Activated T-cell treated with anti-CD3 and anti-CD28 coated beads for 1 hour (primary cell): ENCODE measurements around the gene MLPH.

Experiments used
- DNase-seq: peaks from one replicate; pipeline ENCODE4 v3.0.0-alpha.2; 2020; ENCODE audit warnings: low read depth

Gene MLPH

DNA sequence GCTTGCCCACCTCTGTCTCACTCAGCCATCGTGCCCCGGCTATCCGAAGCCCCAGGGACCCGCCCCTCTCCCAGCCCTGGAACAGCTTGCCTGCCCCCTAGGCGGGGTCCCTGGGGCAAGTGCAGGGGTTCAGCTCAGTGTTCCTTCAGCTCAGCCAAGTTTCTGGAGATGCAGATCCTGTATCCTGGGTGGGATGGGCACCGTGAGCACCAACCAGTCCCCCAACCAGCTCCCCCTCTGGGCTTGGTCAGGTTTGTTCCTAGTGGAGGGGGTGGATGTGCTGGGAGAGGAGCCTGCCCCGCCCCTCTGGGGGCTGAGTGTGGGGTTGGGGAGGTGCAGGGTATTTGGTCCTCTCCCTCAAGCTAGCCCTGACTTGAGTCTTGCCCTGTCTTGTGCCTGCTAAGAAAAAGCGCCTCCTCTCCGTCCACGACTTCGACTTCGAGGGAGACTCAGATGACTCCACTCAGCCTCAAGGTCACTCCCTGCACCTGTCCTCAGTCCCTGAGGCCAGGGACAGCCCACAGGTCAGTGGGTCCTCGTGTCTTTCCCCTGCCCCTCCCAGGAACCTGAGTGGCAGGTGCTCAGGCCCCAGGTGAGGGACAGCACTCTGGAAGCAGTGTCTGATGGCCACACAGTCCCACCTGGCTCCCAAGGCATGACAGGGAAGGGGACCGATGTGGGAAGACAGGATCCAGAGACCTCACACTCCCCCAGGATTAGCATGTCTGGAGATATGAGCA is 32.6 kb downstream of the MLPH start:
- DNase-seq, result no peak

DNA sequence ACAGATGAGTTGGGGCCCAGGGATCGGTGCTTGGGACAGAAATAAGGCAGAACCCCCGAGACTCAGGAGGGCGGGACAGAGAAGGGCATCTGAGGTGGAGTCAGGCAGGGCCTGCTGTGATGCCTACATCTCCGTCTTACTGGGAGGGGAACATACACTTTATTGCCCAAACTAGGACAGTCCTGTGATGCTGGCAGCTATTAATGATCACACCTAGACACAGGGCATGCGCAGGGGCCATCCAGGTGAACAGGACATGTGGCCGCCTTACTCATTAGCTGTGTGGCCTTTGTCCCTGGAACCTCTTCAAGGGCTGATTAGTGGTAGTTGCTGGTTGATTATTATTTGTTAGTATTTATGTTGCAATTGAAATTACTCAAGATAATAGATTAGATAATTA is 33.2 kb downstream of the MLPH start:
- DNase-seq, result no peak

DNA sequence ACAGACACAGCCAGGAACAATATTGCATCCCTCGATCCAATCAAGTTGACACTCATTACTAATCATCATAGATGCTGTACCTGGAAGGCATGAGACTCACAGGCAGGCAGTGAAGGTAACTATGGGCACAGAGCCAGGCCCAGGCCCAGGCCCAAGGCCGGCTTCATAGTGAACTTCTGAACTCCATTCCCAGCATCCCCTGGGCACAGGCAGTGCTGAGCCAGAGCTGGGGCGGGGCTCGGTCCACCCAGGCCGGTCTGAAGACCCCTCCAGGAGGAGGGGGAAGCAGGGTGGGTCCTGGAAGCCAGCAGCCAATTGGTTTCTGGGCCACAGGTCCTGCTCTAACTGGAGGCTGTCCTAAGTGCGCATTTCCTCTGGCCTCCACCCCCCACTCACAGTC is 37.6 kb downstream of the MLPH start:
- no peak for DNase-seq

DNA sequence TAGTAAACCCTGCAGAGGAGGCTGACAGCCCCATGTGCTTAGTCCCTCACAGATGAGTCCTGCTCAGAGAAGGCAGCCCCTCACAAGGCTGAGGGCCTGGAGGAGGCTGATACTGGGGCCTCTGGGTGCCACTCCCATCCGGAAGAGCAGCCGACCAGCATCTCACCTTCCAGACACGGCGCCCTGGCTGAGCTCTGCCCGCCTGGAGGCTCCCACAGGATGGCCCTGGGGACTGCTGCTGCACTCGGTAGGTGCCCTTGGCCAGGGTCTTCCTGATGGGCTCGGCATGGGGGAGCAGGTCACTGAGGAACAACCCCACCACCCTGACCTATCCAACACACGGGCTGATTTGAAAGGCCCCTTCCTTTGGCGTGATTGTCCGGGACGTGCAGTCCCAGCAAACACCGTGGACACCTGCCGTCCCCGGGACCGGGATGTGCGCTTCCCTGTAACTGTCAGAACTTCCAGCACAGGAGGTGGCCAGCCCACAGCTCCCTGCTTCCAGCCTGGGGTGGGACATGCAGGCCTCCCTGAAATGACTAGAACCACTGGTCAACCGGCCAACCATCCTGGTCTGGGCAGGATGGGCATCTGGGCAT is 38.6 kb downstream of the MLPH start:
- no peak for DNase-seq

DNA sequence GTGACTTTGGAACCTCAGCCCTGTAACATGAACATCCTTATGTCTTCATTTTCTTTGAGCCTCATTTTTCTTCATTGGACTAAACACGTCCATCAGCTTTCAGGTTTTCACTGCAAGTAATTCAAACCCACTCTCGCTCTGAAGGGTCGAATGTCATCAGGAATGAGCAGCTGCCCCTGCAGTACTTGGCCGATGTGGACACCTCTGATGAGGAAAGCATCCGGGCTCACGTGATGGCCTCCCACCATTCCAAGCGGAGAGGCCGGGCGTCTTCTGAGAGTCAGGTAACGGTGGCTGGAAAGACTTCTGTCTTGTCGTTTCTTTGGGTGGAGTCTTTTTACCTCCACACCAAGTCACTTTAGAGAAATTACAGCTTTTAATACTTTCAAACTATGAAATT is 40.2 kb downstream of the MLPH start:
- DNase-seq, result no peak

DNA sequence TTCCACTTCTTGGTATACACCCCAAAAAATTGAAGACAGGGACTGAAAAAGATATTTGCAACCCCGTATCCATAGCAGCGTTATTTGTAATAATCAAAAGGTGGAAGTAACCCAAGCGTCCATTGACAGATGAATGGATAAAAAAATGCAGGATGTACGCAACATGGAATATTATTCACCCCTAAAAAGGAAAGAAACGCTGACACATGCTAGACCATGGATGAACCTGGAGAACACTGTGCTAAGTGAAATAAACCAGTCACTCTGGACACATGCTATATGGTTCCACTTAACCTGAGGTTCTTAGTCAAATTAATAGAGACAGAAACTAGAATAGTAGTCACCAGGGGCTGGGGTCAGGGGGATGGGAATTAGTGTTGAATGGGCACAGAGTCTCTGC is 40.7 kb downstream of the MLPH start:
- no peak for DNase-seq

DNA sequence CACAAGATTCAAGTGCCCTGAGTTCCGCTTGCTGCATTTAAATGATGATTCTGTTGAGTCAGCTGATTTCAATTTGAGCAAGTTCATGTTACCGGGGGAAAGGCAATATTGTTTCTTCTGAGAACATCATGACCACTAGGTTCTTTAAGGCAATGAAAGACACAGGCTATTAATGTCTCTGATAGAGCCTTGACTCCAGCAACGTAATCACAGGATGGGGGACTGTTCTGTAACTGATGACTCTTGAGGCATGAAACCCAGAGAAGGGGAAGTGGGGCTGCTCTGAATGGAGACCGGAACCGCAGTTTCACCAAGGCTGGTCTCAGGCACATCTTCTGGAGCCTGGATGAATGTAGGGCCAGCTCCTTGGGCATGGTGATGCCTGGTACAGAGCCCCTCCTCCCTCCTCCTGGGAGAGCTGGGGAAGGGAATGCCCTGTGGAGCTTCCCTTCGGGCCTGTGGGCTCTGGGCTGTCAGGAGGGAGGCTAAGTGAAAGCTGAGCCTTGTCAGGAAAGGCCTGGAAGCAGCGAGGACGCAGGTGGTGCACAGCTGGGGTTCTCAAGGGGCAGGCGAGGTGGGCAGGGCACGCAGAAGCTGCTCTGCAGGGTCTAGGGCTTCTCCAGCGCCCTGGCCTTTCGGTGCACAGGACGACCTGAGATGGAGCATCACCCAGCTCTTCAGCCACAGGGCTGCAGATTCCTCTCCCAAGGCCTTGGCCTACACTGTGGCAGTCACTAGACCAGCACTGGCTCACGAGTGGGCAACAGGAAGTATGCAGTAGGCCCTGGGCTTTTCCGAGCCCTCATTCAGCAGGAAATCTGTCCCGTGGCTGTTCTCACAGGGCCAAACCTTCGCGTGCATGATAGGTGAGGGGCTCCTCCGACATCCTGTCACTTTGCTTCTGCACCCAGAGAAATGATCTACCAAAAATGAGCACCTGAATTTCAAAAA is 42.7 kb downstream of the MLPH start:
- DNase-seq, result no peak

DNA sequence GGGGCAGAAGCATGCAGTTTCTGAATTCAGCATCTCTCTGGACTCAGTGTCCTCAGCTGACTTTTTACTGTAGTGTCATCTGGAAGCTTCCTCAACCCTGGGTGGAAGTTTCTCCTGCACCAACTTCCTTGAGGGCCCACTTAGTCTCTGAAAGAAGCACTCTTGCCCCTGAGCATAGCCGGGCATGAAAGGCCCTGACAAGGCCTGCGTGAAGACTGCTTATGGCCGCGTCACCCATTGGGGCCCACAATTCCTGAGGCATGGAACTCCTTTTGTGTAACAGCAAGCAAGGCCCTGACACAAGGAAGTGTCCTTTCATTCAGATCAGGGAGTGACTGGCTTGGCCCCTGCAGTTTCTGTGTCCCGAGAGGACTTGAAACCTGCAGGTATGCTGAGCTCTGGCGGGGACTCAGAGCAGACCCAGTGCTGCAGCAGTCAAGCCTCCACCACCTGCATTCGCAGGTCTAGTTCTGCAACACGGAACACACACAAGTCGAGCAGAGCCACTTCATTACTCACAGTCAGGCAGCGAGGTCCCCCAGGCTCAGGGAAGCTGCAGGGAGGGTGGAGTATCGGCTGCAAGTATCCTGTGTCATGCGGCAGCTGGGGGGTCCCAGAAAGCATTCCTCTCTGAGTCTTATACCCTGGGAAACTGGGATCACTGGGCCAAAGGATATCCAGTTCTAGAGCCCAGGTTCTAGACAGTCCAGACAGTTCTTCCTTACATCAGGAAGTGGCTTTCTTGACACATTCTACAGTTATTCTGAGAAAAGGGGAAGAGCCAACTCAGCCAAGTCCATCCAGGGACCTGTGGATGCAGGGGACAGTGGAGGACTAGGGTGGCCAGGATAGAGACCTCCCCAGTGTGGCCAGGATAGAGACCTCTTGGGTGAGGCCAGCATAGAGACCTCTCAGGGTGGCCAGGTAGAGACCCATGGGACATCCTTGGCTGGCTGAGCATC is 43.7 kb downstream of the MLPH start:
- no peak for DNase-seq

DNA sequence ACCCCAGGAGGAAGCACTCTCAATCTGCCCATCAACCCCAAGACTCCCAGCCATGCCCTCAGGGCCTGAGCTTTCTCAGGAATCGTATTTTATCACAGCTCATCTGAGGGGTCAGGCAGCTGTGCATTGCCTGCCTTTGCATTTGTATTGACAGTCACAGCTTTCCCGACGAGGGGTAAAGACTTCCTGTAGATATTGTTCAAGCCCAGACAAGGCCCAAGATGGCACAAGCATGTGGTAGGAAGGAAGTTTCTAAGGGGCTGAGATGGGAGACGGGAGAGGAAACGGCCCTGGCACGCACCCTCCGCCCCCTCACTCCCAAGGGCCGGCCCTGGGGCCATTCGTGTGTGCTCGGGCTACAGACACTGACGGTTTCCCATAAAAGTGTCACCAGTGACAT is 45.1 kb downstream of the MLPH start:
- DNase-seq, result no peak

DNA sequence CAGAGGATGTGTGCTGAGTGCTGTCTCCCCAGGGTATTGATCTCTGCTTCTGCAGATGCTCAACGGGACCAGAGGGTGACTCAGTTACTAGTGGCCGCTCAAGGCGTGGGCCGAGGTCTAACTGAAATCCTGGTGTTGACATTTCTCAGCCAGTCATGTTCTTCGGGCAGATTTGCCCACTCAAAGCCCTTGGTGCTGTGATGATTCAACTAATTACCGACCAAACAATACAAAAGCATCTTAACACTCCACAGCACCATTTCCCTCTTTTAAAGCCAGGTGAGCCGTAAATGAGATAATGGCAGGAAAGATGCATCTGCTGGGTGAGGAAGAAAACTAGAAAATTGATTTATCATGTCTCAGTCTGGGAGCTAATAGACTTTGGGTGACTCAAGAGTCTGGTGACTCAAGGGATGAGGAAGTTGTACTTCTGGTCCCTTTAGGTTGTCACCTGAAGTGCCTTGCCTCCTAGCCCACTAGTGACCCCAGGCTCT is 46.7 kb downstream of the MLPH start:
- DNase-seq, result no peak

DNA sequence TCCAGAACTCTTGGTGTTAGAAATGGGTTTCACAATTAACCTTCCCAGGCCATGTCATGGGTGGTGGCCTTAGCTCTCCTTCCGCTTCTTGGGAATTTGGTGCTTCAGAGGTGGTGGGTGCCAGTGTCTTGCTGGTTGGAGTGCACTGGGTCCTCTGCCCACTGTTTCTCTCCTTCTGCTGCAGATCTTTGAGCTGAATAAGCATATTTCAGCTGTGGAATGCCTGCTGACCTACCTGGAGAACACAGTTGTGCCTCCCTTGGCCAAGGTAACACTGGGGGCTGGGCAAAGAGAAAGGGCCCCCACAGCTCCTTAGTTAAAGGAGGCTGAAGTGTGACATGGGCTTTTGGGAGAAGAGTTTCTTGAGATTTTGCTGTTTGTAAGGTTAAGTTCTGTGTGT is 47.3 kb downstream of the MLPH start:
- no peak for DNase-seq

DNA sequence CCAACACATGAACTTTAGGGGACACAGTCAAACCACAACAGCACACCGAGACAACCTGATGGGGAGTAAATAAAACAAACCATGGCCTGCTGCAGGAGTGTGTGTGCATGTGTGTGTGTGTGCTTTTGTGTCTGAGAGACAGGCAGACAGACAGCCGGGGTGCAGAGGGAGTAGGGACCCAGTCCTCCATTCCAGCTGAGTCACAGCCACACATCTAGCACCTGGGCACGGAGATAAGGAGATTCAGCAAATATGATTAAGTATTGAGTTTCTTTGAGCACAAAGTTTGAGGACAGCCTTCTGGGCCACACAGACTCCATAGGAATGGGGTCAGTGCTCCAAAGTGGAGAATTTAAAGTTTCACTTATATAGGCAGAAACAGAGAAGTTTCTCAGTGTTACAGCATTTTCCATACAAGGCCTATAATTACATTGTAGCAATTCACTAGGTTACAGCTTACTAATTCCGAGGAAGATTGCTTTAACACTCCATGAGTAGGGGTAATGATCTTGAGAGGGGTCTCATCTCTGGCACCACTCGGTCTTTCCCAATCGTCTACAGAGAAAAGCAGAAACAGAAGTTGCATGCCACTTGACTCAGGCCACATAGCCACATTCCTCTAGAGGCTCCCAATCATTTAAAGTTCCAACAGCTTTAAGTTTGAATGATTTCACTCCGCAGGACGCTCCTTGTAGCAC is 48.5 kb downstream of the MLPH start:
- DNase-seq, result no peak

DNA sequence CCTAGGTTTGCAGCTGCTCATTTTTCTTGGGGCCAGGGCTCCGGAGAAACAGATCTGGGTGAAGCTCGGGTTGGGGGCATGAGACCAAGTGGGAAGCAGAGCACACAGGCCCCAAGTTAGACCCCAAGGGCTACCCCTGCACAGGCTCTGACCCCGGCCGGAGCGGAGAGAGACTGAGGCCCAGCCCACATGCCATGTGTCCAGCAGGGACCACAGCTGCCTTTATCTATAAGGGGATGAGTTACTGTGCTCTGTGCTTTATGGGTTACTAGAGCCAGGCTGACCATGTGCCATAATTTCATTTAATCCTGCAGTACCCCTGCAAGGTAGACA is 49.0 kb downstream of the MLPH start:
- DNase-seq, result no peak

DNA sequence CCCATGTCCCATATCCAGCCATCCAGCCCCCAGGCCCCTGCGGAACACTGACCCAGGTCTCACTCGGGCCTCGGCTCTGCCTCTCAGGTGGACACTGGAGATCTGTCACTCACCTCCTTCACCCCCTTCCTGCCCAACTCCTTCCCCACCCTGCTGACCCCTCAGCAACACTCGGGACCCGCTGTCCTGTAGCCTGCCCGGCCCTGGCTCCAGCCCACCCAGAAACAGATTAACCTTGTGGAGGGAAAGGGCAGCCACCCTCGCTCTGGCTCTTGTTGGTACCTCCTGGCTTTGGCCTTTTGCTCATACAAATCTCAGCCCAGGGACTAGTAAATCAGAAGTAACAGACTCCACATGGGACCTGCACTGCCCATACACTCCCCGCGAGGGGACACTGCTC is 49.6 kb downstream of the MLPH start:
- no peak for DNase-seq

DNA sequence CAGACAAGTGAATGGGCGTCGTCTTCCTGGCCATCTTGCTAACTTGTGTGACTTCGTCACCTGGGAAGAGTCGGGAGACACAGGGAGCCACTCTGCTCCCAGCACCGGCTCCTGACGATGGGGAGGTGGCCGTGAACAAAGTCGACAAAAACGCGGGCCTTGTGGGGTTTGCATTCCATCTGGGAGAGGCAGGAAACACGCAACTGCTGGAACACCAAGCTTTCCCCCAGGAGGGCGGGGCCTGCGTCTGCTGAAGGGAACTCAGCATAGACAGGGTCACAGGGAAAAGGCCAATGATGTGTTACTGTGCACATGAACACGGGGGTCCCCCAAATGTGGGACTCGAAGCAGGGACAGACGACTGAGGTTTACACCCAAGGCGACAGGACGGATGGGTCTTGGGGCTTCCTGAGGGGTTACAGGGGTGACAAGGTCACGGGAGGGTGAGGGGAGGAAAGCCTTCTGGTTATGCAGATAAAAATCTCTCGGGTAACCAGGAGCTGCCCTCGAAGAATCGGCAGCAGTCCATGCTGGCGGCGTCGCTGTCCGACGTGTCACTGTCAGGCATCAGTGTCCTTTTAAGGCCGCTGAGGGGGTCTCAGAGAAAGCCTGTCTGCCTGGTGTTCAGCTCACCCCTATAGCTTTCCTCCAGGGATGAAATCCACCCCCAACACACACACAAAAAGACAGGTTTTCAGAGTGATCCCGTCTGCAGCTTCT is 51.1 kb downstream of the MLPH start:
- DNase-seq, result no peak

DNA sequence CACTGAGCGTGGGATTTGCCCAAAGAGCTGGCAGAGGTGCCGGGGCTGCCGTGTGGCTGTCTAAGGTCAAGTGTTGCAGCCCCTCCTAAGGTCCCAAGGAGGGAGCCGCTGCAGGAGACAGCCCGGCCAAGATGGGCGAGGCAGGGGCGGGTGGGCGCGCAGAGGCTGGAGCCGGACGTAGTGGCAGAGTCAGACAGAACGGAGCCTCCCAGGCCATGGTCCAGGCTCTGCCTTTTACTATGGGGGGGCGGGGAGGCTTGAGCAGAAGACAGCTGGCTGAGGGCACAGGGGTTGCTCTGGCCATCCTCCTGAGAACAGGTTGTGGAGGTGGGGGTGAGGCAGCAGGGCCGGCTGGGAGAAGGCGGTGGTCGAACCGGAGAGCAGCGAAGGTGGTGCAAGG is 51.9 kb downstream of the MLPH start:
- no peak for DNase-seq

DNA sequence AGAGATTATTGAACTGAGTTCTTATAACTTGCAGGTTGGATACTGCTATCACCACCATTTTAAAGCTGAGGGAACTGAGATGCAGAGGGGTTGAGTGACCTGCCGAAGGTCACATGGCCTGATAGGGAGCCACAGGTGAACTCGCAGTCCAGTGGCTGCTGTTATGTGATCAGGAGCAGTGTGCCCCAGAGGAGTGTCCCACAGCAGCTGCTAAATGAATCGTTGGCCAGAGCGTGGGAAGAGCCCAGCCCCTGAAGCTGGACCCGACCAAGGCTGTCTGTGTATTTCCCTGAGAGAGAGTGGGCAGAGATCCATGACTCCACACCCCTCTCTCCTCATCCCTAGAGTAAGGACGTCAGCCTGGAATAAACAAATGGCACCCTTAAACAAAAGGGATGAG is 52.6 kb downstream of the MLPH start:
- DNase-seq, result no peak

DNA sequence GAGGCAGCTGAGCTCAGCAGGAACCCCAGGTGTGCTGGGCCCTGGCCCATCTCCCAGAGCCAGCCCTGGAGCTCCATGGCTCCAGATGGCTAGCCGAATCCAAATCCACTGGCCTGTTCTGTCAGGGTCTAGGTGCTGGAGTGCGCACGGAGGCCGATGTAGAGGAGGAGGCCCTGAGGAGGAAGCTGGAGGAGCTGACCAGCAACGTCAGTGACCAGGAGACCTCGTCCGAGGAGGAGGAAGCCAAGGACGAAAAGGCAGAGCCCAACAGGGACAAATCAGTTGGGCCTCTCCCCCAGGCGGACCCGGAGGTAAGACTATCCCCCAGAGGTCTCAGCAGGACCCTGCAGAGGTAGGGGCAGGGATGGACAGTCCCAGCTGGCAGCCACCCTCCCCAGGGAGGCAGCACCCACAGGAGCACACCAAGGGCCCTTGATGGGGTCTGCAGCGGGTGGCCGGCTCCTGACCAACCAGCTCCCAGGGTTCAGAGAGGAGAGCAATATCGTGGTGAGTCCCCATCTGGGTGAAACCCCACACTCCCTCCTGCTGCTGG is 53.2 kb downstream of the MLPH start:
- no peak for DNase-seq

DNA sequence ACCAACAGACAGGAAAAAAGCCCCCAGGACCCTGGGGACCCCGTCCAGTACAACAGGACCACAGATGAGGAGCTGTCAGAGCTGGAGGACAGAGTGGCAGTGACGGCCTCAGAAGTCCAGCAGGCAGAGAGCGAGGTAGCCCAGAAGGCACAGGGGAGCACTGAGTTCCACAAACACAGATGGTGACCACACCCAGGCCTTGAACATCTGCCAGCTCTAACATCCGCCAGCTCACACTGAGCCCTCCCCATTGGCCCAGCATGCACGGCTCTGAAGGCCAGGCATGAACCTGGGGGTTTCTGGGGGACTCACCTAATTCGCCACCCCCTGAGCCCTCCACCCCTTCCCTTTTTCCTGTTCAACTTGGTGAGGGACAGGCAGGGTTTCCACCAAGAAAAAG is 53.8 kb downstream of the MLPH start:
- no peak for DNase-seq

DNA sequence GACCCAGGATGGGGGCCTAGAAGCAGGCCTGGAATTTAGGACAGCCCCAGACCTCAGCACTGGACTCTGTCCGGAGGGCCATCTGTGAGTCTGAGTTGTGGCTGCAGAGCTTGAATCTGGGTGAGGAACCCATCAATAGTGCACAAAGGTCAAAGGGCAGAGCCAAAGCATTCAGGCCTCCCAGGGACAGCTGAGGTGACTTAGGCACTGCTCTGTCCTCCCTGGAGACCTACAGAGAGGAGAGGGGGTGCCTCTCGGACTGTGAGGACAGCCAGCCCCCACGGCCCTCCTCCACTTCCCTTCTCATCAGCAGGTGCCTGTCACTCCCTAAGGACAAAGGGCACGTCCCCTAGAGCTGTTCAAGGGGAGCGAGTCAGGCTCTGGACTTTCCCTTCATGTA is 54.2 kb downstream of the MLPH start:
- no peak for DNase-seq
